ENCODE measurements around the gene TMA7.

GRCh38 chr3:48426401-48426909, 13.6 kb upstream of the TMA7 start:
- no peak for TF ChIP-seq CTCF (IDR thresholded peaks at IDR 0.05)
- TF ChIP-seq EZH2phosphoT487 (IDR thresholded peaks at IDR 0.05): no peak
- TF ChIP-seq EZH2 (IDR thresholded peaks at IDR 0.05): no peak

Measured in neural progenitor cell (in vitro differentiated cells).